Measurements from ENCODE around the gene ITGA1. TPM values are rescaled to one million over a fixed set of nuclear protein-coding genes. Genes with fewer than 3 reads are reported as not detected.
"Not testable (repeated sequence)": the region's sequence is repeated elsewhere in the genome, so short reads cannot be mapped to it uniquely, and the experiment has no call there.

ITGA1 gene
- 0.59 and 0.76 TPM in 2 replicates for total RNA-seq

- intact Hi-C loops (cut with micrococcal nuclease), result loop anchor here (1.0 to 5.0 kb wide), 6 partner anchors 11 to 129 kb away; no protein-coding TSS in a partner anchor
- Mint-ChIP-seq H3K27ac (peak within 1 kb of the TSS; percentile 21), H3K4me3 (ENCODE audit: low read depth) (peak within 1 kb of the TSS; percentile 86), H3K36me3 (ENCODE audit: low read depth) (peaks cover 5% of the 10 kb centered on the region), H3K27me3 (ENCODE audit: low read depth) (peaks cover 59% of the 10 kb centered on the region), H3K4me1 (ENCODE audit: low read depth) (peaks cover 22% of the 10 kb centered on the region), H3K9me3 (no peaks in the 10 kb centered on the region)
- peak; percentile 27 for DNase-seq (ENCODE audit: low spot score)
Measured at GRCh38 chr5:52787600-52788504, at the start of gene ITGA1, which contains the start of gene PELO. Gene ITGA1 (plus strand): TSS chr5:52787916. CDS start chr5:52788354, 438 bp downstream. Gene PELO (plus strand): TSS chr5:52787916. CDS start chr5:52800395, 12,479 bp downstream.

GRCh38 chr5:52738095-52738506 lies 49.6 kb upstream of the ITGA1 start:
- Mint-ChIP-seq H3K27me3 (ENCODE audit: low read depth) (peaks cover under 1% of the 10 kb centered on the region), H3K27ac (peak overlapping the region; percentile 6), H3K4me3 (ENCODE audit: low read depth) (no peak overlapping the region), H3K36me3 (ENCODE audit: low read depth) (peaks cover 16% of the 10 kb centered on the region), H3K9me3 (peaks cover 17% of the 10 kb centered on the region), H3K4me1 (ENCODE audit: low read depth) (peaks cover 31% of the 10 kb centered on the region)
- intact Hi-C loops (cut with micrococcal nuclease), result no loop called here
- no peak for DNase-seq (ENCODE audit: low spot score)

- no peak overlapping the region for H3K27ac Mint-ChIP-seq
- intact Hi-C loops (cut with micrococcal nuclease), result loop anchor here (5.0 kb wide), 1 partner anchor 267 kb away; no protein-coding TSS in a partner anchor
- DNase-seq (ENCODE audit: low spot score), result no peak
- H3K4me3 Mint-ChIP-seq (ENCODE audit: low read depth), result no peak overlapping the region
- peaks cover 41% of the 10 kb centered on the region for H3K4me1 Mint-ChIP-seq (ENCODE audit: low read depth)
- H3K27me3 Mint-ChIP-seq (ENCODE audit: low read depth), result no peaks in the 10 kb centered on the region
- H3K36me3 Mint-ChIP-seq (ENCODE audit: low read depth), result peaks cover 14% of the 10 kb centered on the region
- peaks cover 17% of the 10 kb centered on the region for H3K9me3 Mint-ChIP-seq
Measured at GRCh38 chr5:52740007-52740406, 47.7 kb upstream of the ITGA1 start.

- Mint-ChIP-seq H3K27ac (peak overlapping the region; percentile 51), H3K9me3 (peaks cover 9% of the 10 kb centered on the region), H3K27me3 (ENCODE audit: low read depth) (no peaks in the 10 kb centered on the region), H3K36me3 (ENCODE audit: low read depth) (peaks cover 4% of the 10 kb centered on the region), H3K4me1 (ENCODE audit: low read depth) (peaks cover 54% of the 10 kb centered on the region), H3K4me3 (ENCODE audit: low read depth) (peak overlapping the region; percentile 42)
- no peak for DNase-seq (ENCODE audit: low spot score)
- intact Hi-C loops (cut with micrococcal nuclease), result loop anchor here (1.0 to 5.0 kb wide), 2 partner anchors 34 to 264 kb away; no protein-coding TSS in a partner anchor
Measured at GRCh38 chr5:52743012-52743411, 44.7 kb upstream of the ITGA1 start.

GRCh38 chr5:52743529-52743928 lies 44.2 kb upstream of the ITGA1 start:
- peak overlapping the region; percentile 51 for H3K27ac Mint-ChIP-seq

GRCh38 chr5:52743970-52744369 lies 43.7 kb upstream of the ITGA1 start:
- H3K4me1 Mint-ChIP-seq (ENCODE audit: low read depth), result peaks cover 59% of the 10 kb centered on the region
- peak overlapping the region; percentile 51 for H3K27ac Mint-ChIP-seq
- intact Hi-C loops (cut with micrococcal nuclease), result loop anchor here (1.0 to 5.0 kb wide), 5 partner anchors 17 to 263 kb away; no protein-coding TSS in a partner anchor
- H3K4me3 Mint-ChIP-seq (ENCODE audit: low read depth), result peak overlapping the region; percentile 3
- H3K27me3 Mint-ChIP-seq (ENCODE audit: low read depth), result no peaks in the 10 kb centered on the region
- peaks cover 9% of the 10 kb centered on the region for H3K9me3 Mint-ChIP-seq
- H3K36me3 Mint-ChIP-seq (ENCODE audit: low read depth), result no peaks in the 10 kb centered on the region
- DNase-seq (ENCODE audit: low spot score), result peak; percentile 54

More at GRCh38 chr5:52743529-52743928, 44.2 kb upstream of the ITGA1 start:
- intact Hi-C loops (cut with micrococcal nuclease), result loop anchor here (1.0 to 5.0 kb wide), 2 partner anchors 34 to 264 kb away; no protein-coding TSS in a partner anchor
- H3K36me3 Mint-ChIP-seq (ENCODE audit: low read depth), result no peaks in the 10 kb centered on the region
- H3K9me3 Mint-ChIP-seq, result peaks cover 8% of the 10 kb centered on the region
- H3K4me3 Mint-ChIP-seq (ENCODE audit: low read depth), result peak overlapping the region; percentile 42
- no peak for DNase-seq (ENCODE audit: low spot score)
- no peaks in the 10 kb centered on the region for H3K27me3 Mint-ChIP-seq (ENCODE audit: low read depth)
- H3K4me1 Mint-ChIP-seq (ENCODE audit: low read depth), result peaks cover 55% of the 10 kb centered on the region

- intact Hi-C loops (cut with micrococcal nuclease), result loop anchor here (1.0 to 5.0 kb wide), 5 partner anchors 16 to 262 kb away; partner anchors contain the start of genes ITGA1 and PELO
Measured at GRCh38 chr5:52744867-52745458, 42.8 kb upstream of the ITGA1 start.

GRCh38 chr5:52746539-52746938 lies 41.2 kb upstream of the ITGA1 start:
- H3K4me1 Mint-ChIP-seq (ENCODE audit: low read depth), result peaks cover 61% of the 10 kb centered on the region

More at GRCh38 chr5:52744867-52745458, 42.8 kb upstream of the ITGA1 start:
- not testable (repeated sequence) for H3K27me3 Mint-ChIP-seq (ENCODE audit: low read depth); H3K4me3 Mint-ChIP-seq (ENCODE audit: low read depth); H3K27ac Mint-ChIP-seq; H3K9me3 Mint-ChIP-seq; H3K36me3 Mint-ChIP-seq (ENCODE audit: low read depth); DNase-seq (ENCODE audit: low spot score)
- H3K4me1 Mint-ChIP-seq (ENCODE audit: low read depth), result peaks cover 63% of the 10 kb centered on the region

GRCh38 chr5:52748590-52748989 lies 39.1 kb upstream of the ITGA1 start:
- DNase-seq (ENCODE audit: low spot score), result no peak
- H3K9me3 Mint-ChIP-seq, result peaks cover 9% of the 10 kb centered on the region
- peaks cover 11% of the 10 kb centered on the region for H3K27me3 Mint-ChIP-seq (ENCODE audit: low read depth)
- peaks cover 47% of the 10 kb centered on the region for H3K4me1 Mint-ChIP-seq (ENCODE audit: low read depth)
- H3K27ac Mint-ChIP-seq, result no peak overlapping the region
- no peak overlapping the region for H3K4me3 Mint-ChIP-seq (ENCODE audit: low read depth)
- intact Hi-C loops (cut with micrococcal nuclease), result loop anchor here (1.0 to 5.0 kb wide), 4 partner anchors 13 to 52 kb away; partner anchors contain the start of genes ITGA1 and PELO
- H3K36me3 Mint-ChIP-seq (ENCODE audit: low read depth), result no peaks in the 10 kb centered on the region

More at GRCh38 chr5:52746539-52746938, 41.2 kb upstream of the ITGA1 start:
- Mint-ChIP-seq H3K9me3 (peaks cover 9% of the 10 kb centered on the region), H3K4me3 (ENCODE audit: low read depth) (no peak overlapping the region), H3K36me3 (ENCODE audit: low read depth) (no peaks in the 10 kb centered on the region), H3K27me3 (ENCODE audit: low read depth) (no peaks in the 10 kb centered on the region), H3K27ac (no peak overlapping the region)
- intact Hi-C loops (cut with micrococcal nuclease), result loop anchor here (5.0 kb wide), 1 partner anchor 41 kb away; the partner anchor contains the start of genes ITGA1 and PELO
- DNase-seq (ENCODE audit: low spot score), result no peak

- Mint-ChIP-seq H3K27ac (no peak overlapping the region), H3K36me3 (ENCODE audit: low read depth) (no peaks in the 10 kb centered on the region), H3K4me3 (ENCODE audit: low read depth) (no peak overlapping the region), H3K9me3 (peaks cover 9% of the 10 kb centered on the region), H3K27me3 (ENCODE audit: low read depth) (peaks cover 19% of the 10 kb centered on the region), H3K4me1 (ENCODE audit: low read depth) (peaks cover 46% of the 10 kb centered on the region)
- no peak for DNase-seq (ENCODE audit: low spot score)
- intact Hi-C loops (cut with micrococcal nuclease), result loop anchor here (2.0 to 5.0 kb wide), 2 partner anchors 38 to 51 kb away; partner anchors contain the start of genes ITGA1 and PELO
Measured at GRCh38 chr5:52749666-52750065, 38.0 kb upstream of the ITGA1 start.

- Mint-ChIP-seq H3K36me3 (ENCODE audit: low read depth) (no peaks in the 10 kb centered on the region), H3K27me3 (ENCODE audit: low read depth) (peaks cover 22% of the 10 kb centered on the region), H3K4me3 (ENCODE audit: low read depth) (no peak overlapping the region), H3K27ac (no peak overlapping the region), H3K9me3 (peaks cover 4% of the 10 kb centered on the region), H3K4me1 (ENCODE audit: low read depth) (peaks cover 33% of the 10 kb centered on the region)
- intact Hi-C loops (cut with micrococcal nuclease), result no loop called here
- DNase-seq (ENCODE audit: low spot score), result no peak
Measured at GRCh38 chr5:52751137-52751536, 36.6 kb upstream of the ITGA1 start.

- H3K9me3 Mint-ChIP-seq, result no peaks in the 10 kb centered on the region
Measured at GRCh38 chr5:52754051-52754450, 33.7 kb upstream of the ITGA1 start.

More at GRCh38 chr5:52754051-52754450, 33.7 kb upstream of the ITGA1 start:
- no peak for DNase-seq (ENCODE audit: low spot score)
- Mint-ChIP-seq H3K4me3 (ENCODE audit: low read depth) (no peak overlapping the region), H3K27ac (no peak overlapping the region), H3K36me3 (ENCODE audit: low read depth) (no peaks in the 10 kb centered on the region), H3K27me3 (ENCODE audit: low read depth) (peaks cover 22% of the 10 kb centered on the region), H3K4me1 (ENCODE audit: low read depth) (peaks cover 14% of the 10 kb centered on the region)
- intact Hi-C loops (cut with micrococcal nuclease), result no loop called here

All from activated T-helper 2 cell treated with anti-CD3 and anti-CD28 coated beads, Interferon-gamma antibody, Interleukin-2, Interleukin-4, amounts not matched to agents 10 μg/mL and 5 μg/mL and 100 μg/mL, durations not matched to agents 14 hours and 24 hours and 36 hours (primary cell).